Osteoblast (primary cell): ENCODE measurements around the gene IL1F10. TPM values are rescaled to one million over a fixed set of nuclear protein-coding genes. Genes with fewer than 3 reads are reported as not detected.

ENCODE experiments used
- DNase-seq: peaks from one replicate; pipeline ENCODE4 v3.0.0; 2011; ENCODE audit warnings: low spot score, mixed read lengths; ENCODE audit not compliant: insufficient read length; ENCODE audit errors: missing footprints
- H2AFZ ChIP-seq: 2 replicates; pipeline ENCODE4 v1.6.0; 2011; ENCODE audit warnings: mild to moderate bottlenecking, low read length
- H3K27ac ChIP-seq: 2 replicates; pipeline ENCODE4 v1.5.1; 2011; ENCODE audit warnings: mild to moderate bottlenecking, low read depth, low read length, moderate library complexity
- H3K27me3 ChIP-seq: 2 replicates; pipeline ENCODE4 v1.6.0; 2012; ENCODE audit warnings: mild to moderate bottlenecking, control low read depth, inconsistent platforms, low read length, moderate library complexity; ENCODE audit not compliant: insufficient read depth
- H3K36me3 ChIP-seq: 2 replicates; pipeline ENCODE4 v1.5.1; 2011; ENCODE audit warnings: mild to moderate bottlenecking, low read length, control low read depth, moderate library complexity; ENCODE audit not compliant: insufficient read depth
- H3K4me1 ChIP-seq: 2 replicates; pipeline ENCODE4 v1.5.1; 2011; ENCODE audit warnings: mild to moderate bottlenecking, low read length, control low read depth, moderate library complexity; ENCODE audit not compliant: insufficient read depth
- H3K4me2 ChIP-seq: 2 replicates; pipeline ENCODE4 v1.6.0; 2011; ENCODE audit warnings: mild to moderate bottlenecking, low read length; ENCODE audit not compliant: insufficient read depth
- H3K4me3 ChIP-seq: fragments of 200-600 bp; sonication (generic); 3 replicates; pipeline ENCODE4 v1.5.1; 2012; ENCODE audit warnings: mild to moderate bottlenecking, low read length, inconsistent platforms; ENCODE audit not compliant: insufficient read depth
- H3K79me2 ChIP-seq: 2 replicates; pipeline ENCODE4 v1.6.0; 2012; ENCODE audit warnings: mild to moderate bottlenecking, low read length, control low read depth, inconsistent platforms; ENCODE audit not compliant: insufficient read depth
- H3K9me3 ChIP-seq: 2 replicates; pipeline ENCODE4 v1.5.1; 2011; ENCODE audit warnings: low read depth, low read length, control low read depth
- H4K20me1 ChIP-seq: 2 replicates; pipeline ENCODE4 v1.6.0; 2012; ENCODE audit warnings: mild to moderate bottlenecking, low read length, control low read depth; ENCODE audit not compliant: insufficient read depth
- CTCF ChIP-seq: IDR thresholded peaks from 2 replicates; pipeline ENCODE4 v1.5.1; 2011; ENCODE audit warnings: mild to moderate bottlenecking, low read depth, low read length, moderate library complexity; ENCODE audit errors: extremely low read depth
- total RNA-seq: library from RNA; depleted of rRNA; stranded (reverse); fragments of >200 nt; gene quantifications from 2 replicates; pipeline ENCODE4 v1.2.3, GENCODE V29; 2012

Gene IL1F10
- total RNA-seq, 1 donor: not detected

- Histone ChIP-seq H2AFZ (no peak overlapping the region), H3K27me3 (peaks cover 52% of the 10 kb centered on the region)
Measured at GRCh38 chr2:113025737-113026136, 42.0 kb upstream of the IL1F10 start.

GRCh38 chr2:113027691-113028090 lies 40.1 kb upstream of the IL1F10 start:
- Histone ChIP-seq H3K4me2 (no peak overlapping the region), H3K36me3 (no peaks in the 10 kb centered on the region), H3K4me1 (no peaks in the 10 kb centered on the region), H3K27me3 (peaks cover 65% of the 10 kb centered on the region), H3K4me3 (no peak overlapping the region), H3K79me2 (no peaks in the 10 kb centered on the region), H3K9me3 (no peaks in the 10 kb centered on the region), H3K27ac (no peak overlapping the region), H4K20me1 (no peaks in the 10 kb centered on the region), H2AFZ (no peak overlapping the region)
- DNase-seq: no peak
- TF ChIP-seq CTCF: no peak

More at GRCh38 chr2:113025737-113026136, 42.0 kb upstream of the IL1F10 start:
- Histone ChIP-seq H3K27ac (no peak overlapping the region), H3K36me3 (no peaks in the 10 kb centered on the region), H3K4me2 (no peak overlapping the region), H3K4me3 (no peak overlapping the region), H3K4me1 (no peaks in the 10 kb centered on the region), H4K20me1 (no peaks in the 10 kb centered on the region), H3K79me2 (no peaks in the 10 kb centered on the region), H3K9me3 (no peaks in the 10 kb centered on the region)
- no peak for TF ChIP-seq CTCF
- no peak for DNase-seq

GRCh38 chr2:113028112-113028511 lies 39.7 kb upstream of the IL1F10 start:
- DNase-seq: no peak
- Histone ChIP-seq H3K79me2 (no peaks in the 10 kb centered on the region), H3K27ac (no peak overlapping the region), H3K9me3 (no peaks in the 10 kb centered on the region), H2AFZ (no peak overlapping the region), H3K27me3 (peaks cover 62% of the 10 kb centered on the region), H3K36me3 (no peaks in the 10 kb centered on the region), H3K4me3 (no peak overlapping the region), H3K4me2 (no peak overlapping the region), H4K20me1 (no peaks in the 10 kb centered on the region), H3K4me1 (no peaks in the 10 kb centered on the region)
- no peak for TF ChIP-seq CTCF

- no peaks in the 10 kb centered on the region for H4K20me1 ChIP-seq
- H3K27ac ChIP-seq: no peak overlapping the region
- H3K79me2 ChIP-seq: no peaks in the 10 kb centered on the region
- no peak overlapping the region for H3K4me3 ChIP-seq
- no peaks in the 10 kb centered on the region for H3K9me3 ChIP-seq
- TF ChIP-seq CTCF: no peak
- no peaks in the 10 kb centered on the region for H3K36me3 ChIP-seq
- H3K27me3 ChIP-seq: peaks cover 48% of the 10 kb centered on the region
- no peak for DNase-seq
- H2AFZ ChIP-seq: no peak overlapping the region
- no peak overlapping the region for H3K4me2 ChIP-seq
- no peaks in the 10 kb centered on the region for H3K4me1 ChIP-seq
Measured at GRCh38 chr2:113032737-113033136, 35.0 kb upstream of the IL1F10 start.
